ENCODE results near the gene ATF7.

- TF ChIP-seq CTCF (IDR thresholded peaks at IDR 0.05) (no peak), POLR2AphosphoS5 (IDR thresholded peaks at IDR 0.05) (no peak), POLR2A (IDR thresholded peaks at IDR 0.05) (no peak), EP300 (IDR thresholded peaks at IDR 0.05) (no peak)
These were observed 74.3 kb downstream of the ATF7 start for GRCh38 chr12:53551889-53552291.
